WERI-Rb-1 (cell line): Measurements from ENCODE around the gene MOCS3.
A peak's percentile ranks its signal among the peaks of the same experiment; 100 is the strongest.
"Not testable (repeated sequence)": the region's sequence is repeated elsewhere in the genome, so short reads cannot be mapped to it uniquely, and the experiment has no call there.

Experiments used
- DNase-seq: peaks from one replicate; pipeline ENCODE4 v3.0.0-alpha.2; 2020
- H3K27ac ChIP-seq: fragments of 250-450 bp; sonication (Bioruptor Pico); 2 replicates; pipeline ENCODE4 v1.5.1; 2020; ENCODE audit warnings: mild to moderate bottlenecking, moderate library complexity
- H3K27me3 ChIP-seq: fragments of 250-450 bp; sonication (Bioruptor Pico); 2 replicates; pipeline ENCODE4 v1.5.1; 2021; ENCODE audit warnings: mild to moderate bottlenecking, low read depth, moderate library complexity; ENCODE audit not compliant: insufficient read depth, severe bottlenecking
- H3K36me3 ChIP-seq: fragments of 250-450 bp; sonication (Bioruptor Pico); 2 replicates; pipeline ENCODE4 v1.5.1; 2020; ENCODE audit warnings: mild to moderate bottlenecking, moderate library complexity
- H3K4me3 ChIP-seq: 2 replicates; pipeline ENCODE4 v1.5.1; 2011; ENCODE audit warnings: low read depth, mild to moderate bottlenecking, control low read depth, low read length
- H3K9me3 ChIP-seq: fragments of 250-450 bp; sonication (Bioruptor Pico); 2 replicates; pipeline ENCODE4 v1.5.1; 2021; ENCODE audit warnings: mild to moderate bottlenecking, moderate library complexity; ENCODE audit not compliant: severe bottlenecking
- TF ChIP-seq, protein P1 (sequence below): IDR thresholded peaks from 2 replicates; pipeline ENCODE4 v1.5.1; 2011; ENCODE audit warnings: low read depth, mild to moderate bottlenecking, control low read depth, inconsistent platforms, low read length

The MOCS3 gene

DNA sequence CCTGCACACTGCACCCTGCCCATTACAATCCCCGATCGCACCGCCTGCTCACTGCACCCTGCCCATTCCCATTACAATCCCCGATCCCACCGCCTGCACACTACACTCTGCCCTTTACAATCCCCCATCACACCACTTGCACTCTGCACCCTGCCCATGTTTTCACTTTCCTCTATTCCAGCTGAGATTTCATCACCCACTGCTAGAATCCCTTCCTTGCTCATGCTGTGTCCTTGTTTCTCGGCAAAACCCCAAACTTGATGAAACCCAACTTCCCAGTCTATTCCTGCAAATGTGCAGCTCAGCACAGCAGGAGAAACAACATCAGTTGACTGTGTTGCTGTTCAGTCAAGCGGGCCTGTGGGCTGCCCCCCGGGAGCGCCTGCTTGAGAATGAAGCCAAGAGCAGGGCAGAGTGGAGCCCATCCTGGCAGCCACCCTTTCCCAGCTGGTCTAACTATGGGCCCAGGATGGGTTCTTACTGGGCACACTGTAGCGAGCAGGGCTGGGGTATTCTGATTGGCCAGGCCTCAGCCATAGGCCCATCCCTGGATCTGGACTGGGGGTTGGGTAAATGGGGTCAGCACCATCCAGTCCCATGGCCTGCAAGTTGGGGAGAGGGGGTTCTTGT, 17.2 kb downstream of the MOCS3 start:
- Histone ChIP-seq H3K27me3 (peaks cover 87% of the 10 kb centered on the region), H3K36me3 (no peaks in the 10 kb centered on the region), H3K9me3 (no peaks in the 10 kb centered on the region), H3K27ac (no peak overlapping the region), H3K4me3 (no peak overlapping the region)
- DNase-seq = no peak
- TF ChIP-seq, protein P1, sequence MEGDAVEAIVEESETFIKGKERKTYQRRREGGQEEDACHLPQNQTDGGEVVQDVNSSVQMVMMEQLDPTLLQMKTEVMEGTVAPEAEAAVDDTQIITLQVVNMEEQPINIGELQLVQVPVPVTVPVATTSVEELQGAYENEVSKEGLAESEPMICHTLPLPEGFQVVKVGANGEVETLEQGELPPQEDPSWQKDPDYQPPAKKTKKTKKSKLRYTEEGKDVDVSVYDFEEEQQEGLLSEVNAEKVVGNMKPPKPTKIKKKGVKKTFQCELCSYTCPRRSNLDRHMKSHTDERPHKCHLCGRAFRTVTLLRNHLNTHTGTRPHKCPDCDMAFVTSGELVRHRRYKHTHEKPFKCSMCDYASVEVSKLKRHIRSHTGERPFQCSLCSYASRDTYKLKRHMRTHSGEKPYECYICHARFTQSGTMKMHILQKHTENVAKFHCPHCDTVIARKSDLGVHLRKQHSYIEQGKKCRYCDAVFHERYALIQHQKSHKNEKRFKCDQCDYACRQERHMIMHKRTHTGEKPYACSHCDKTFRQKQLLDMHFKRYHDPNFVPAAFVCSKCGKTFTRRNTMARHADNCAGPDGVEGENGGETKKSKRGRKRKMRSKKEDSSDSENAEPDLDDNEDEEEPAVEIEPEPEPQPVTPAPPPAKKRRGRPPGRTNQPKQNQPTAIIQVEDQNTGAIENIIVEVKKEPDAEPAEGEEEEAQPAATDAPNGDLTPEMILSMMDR = no peak

DNA sequence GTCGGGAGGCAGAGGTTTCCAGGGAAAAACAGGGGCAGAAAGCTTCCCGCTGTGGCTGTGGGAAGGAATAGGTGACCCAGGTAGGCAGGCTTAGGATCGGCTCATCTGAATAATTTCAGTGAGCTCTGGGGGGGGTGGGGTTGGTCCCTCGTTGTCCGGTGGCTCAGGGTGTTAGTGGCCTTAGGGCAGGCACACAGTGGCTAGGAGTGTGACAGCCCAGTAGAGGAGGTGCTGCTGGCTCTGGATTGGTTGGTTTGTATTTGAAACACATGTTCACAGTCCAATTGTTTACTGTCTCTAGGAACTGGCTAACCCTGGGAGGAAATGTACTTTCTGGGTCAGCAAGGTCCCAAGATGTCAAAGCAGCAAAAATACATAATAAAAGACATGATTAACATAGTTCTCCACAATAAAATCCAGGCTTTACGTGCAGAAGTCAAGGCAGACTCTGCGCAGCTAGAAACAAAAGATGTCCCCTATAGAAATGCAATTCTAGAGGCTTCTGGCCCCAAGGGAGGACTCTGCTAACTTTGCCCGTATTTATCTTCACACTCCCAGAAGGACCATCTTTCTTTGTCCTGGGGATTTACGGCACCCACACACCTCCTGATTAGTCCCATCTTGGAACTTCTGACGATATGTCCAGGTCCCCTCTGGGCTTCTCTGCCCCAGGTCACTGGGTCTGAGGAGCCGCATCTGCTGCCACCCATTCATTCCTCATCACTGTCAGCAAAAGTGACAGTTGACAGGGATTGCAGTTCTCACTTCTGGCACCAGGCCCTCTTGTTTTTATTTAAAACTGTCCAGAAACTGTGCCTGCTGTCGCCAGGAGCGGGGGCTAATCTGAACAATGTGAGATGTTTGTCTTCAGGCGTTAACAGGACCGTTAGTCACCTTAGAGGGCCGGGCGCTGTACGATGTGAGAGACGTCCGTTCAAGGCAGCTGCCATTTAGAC, 18.7 kb downstream of the MOCS3 start:
- Histone ChIP-seq H3K4me3 (no peak overlapping the region), H3K36me3 (no peaks in the 10 kb centered on the region), H3K9me3 (no peaks in the 10 kb centered on the region), H3K27ac (no peak overlapping the region), H3K27me3 (peaks cover 82% of the 10 kb centered on the region)
- DNase-seq = no peak
- TF ChIP-seq, protein P1 = no peak

DNA sequence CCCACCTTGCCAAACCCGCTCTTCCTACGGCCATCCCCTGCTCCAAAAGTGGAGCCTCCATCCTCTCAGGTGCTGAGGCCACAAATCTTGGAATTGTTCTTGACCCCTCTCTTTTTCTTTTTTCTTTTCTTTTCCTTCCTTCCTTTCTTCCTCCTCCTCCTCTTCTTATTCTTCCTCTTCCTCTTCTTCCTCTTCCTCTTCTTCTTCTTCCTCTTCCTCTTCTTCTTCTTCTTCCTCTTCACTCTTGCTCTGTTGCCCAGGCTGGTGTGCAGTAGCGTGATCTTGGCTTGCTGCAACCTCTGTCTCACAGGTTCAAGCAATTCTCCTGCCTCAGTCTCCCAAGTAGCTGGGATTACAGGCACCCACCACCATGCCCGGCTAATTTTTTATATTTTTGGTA, 19.9 kb downstream of the MOCS3 start:
- H3K36me3 ChIP-seq, H3K4me3 ChIP-seq, H3K27ac ChIP-seq, DNase-seq, H3K9me3 ChIP-seq: not testable (repeated sequence)
- peaks cover 84% of the 10 kb centered on the region for H3K27me3 ChIP-seq

DNA sequence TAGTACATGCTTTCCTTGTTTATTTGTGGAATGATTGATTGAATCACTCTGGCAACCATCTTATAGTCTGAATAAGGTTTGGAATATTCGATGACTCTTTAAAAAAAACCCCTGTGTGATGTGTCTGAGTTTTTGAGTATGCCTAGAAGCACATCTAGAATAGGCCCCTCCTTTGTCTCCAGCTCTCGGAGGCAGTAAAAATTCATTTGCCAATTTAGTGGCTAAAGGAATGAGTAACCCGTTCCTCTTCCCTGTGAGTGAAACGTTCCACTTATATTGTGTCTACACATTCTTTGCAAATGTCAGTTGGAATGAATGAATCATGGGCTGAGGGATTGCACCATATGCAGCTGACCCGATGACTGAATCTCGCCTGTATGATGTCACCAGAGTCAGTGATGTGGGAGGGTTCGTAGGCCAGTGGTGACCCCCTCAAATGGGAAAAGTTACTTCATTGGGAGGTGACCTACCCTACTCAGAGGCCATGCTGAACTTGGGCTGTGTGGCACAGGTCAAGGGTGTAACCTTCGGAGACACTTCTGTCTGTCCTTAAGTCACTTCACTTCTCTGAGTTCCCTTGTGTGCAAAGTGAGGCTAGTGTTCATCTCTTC, 21.6 kb downstream of the MOCS3 start:
- Histone ChIP-seq H3K9me3 (no peaks in the 10 kb centered on the region), H3K4me3 (no peak overlapping the region), H3K36me3 (no peaks in the 10 kb centered on the region), H3K27me3 (peaks cover 89% of the 10 kb centered on the region), H3K27ac (no peak overlapping the region)
- no peak for DNase-seq
- TF ChIP-seq, protein P1 = no peak

DNA sequence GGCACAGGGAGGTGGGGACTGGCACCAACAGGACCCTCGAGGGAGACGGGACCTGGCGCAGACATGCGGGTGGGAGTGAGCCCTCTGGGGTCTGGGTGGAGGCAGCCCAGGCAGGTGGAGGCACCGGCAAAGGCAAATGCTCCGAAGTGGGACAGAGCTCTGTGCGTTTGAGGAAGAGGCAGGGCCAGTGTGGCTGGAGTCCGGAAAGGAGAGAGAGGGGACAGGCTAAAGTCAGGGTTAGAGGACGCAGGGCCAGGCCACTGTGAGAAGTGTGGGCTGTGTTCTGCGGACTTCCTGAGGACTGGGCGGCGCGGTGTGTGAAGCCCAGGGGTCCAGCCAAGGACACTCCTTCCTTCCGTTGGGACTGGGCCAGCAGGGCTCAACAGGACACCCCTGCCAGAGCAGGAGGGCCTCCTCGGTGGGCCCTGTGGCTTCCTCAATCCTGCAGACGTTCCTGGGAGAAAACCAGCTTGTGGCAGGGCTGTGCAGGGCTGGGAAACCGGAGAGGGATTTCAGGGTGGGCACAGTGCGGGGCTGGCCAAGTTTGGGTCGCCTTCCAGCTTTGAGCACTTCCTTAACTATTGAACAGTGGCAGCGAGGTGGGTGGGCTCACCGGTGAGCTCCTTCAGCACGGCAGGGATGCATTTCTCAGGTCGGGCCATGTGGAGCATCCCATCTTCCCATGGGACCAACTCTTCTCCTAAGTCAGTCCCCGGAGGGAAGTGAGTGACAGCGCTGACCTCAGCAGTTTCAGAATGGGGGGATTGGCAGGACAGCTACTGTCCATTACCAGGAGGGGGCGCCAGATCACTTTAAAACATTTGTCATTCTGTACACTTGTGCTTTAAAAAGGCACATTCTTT, 22.5 kb downstream of the MOCS3 start:
- Histone ChIP-seq H3K27ac (no peak overlapping the region), H3K27me3 (peaks cover 90% of the 10 kb centered on the region), H3K4me3 (no peak overlapping the region), H3K36me3 (no peaks in the 10 kb centered on the region), H3K9me3 (no peaks in the 10 kb centered on the region)
- peak; percentile 52 for DNase-seq
- TF ChIP-seq, protein P1 = peak; percentile 75
